Chondrocyte (in vitro differentiated cells): ENCODE results near the gene MMAA. TPM values are rescaled to one million over a fixed set of nuclear protein-coding genes. Genes with fewer than 3 reads are reported as not detected.

Experiments
- DNase-seq: peaks from one replicate; pipeline ENCODE4 v3.0.0; 2021; ENCODE audit warnings: mixed read lengths, low spot score
- H3K27ac Mint-ChIP-seq: one replicate; pipeline ENCODE4 v1.8.0; 2021; ENCODE audit warnings: mild to moderate bottlenecking, moderate library complexity, mixed read lengths; ENCODE audit not compliant: unreplicated experiment
- H3K27me3 Mint-ChIP-seq: 2 replicates; pipeline ENCODE4 v1.8.0; 2021; ENCODE audit warnings: low read depth, mixed read lengths
- H3K36me3 Mint-ChIP-seq: 2 replicates; pipeline ENCODE4 v1.8.0; 2021; ENCODE audit warnings: low read depth, mixed read lengths
- H3K4me1 Mint-ChIP-seq: 2 replicates; pipeline ENCODE4 v1.8.0; 2021; ENCODE audit warnings: low read depth, mild to moderate bottlenecking, mixed read lengths
- H3K4me3 Mint-ChIP-seq: one replicate; pipeline ENCODE4 v1.8.0; 2021; ENCODE audit warnings: mild to moderate bottlenecking, moderate library complexity, mixed read lengths; ENCODE audit not compliant: unreplicated experiment
- H3K9me3 Mint-ChIP-seq: 2 replicates; pipeline ENCODE4 v1.8.0; 2021; ENCODE audit warnings: low read depth, mixed read lengths
- CTCF ChIP-seq: fragments of 200-600 bp; sonication (generic); IDR thresholded peaks from 2 replicates; pipeline ENCODE4 v1.5.0; 2021; ENCODE audit warnings: antibody characterized with exemption, mild to moderate bottlenecking, moderate library complexity
- total RNA-seq: library from RNA; stranded (reverse); gene quantifications from 3 replicates; pipeline ENCODE4 v1.2.1, GENCODE V29; 2021

Gene MMAA
- total RNA-seq, 1 donor from 2014 or later: 9.1 TPM

- H3K36me3 Mint-ChIP-seq: no peaks in the 10 kb centered on the region
- H3K4me1 Mint-ChIP-seq: no peaks in the 10 kb centered on the region
- no peak for TF ChIP-seq CTCF
- peaks cover 11% of the 10 kb centered on the region for H3K9me3 Mint-ChIP-seq
- H3K27ac Mint-ChIP-seq: no peak overlapping the region
- no peak overlapping the region for H3K4me3 Mint-ChIP-seq
- no peak for DNase-seq
- H3K27me3 Mint-ChIP-seq: no peaks in the 10 kb centered on the region
Observed at GRCh38 chr4:145665773-145666172, 46.6 kb downstream of the MMAA start.

- Mint-ChIP-seq H3K27ac (no peak overlapping the region), H3K27me3 (no peaks in the 10 kb centered on the region), H3K36me3 (no peaks in the 10 kb centered on the region), H3K4me1 (no peaks in the 10 kb centered on the region), H3K4me3 (no peak overlapping the region), H3K9me3 (peaks cover 5% of the 10 kb centered on the region)
- DNase-seq: no peak
- TF ChIP-seq CTCF: no peak
Observed at GRCh38 chr4:145670422-145670821, 51.2 kb downstream of the MMAA start.

- no peak overlapping the region for H3K4me3 Mint-ChIP-seq
Observed at GRCh38 chr4:145679520-145679919, 60.3 kb downstream of the MMAA start.

GRCh38 chr4:145679991-145680455 is 60.8 kb downstream of the MMAA start, which contains the start of gene C4orf51:
TSS of gene C4orf51 (plus strand) at chr4:145680146. CDS start at chr4:145680204, 58 bp downstream.
- Mint-ChIP-seq H3K27ac (peak within 1 kb of the TSS; percentile 76), H3K27me3 (no peaks in the 10 kb centered on the region), H3K4me3 (no peak within 1 kb of the TSS), H3K4me1 (peaks cover 15% of the 10 kb centered on the region), H3K9me3 (peaks cover 18% of the 10 kb centered on the region), H3K36me3 (peaks cover 4% of the 10 kb centered on the region)
- DNase-seq: no peak
- TF ChIP-seq CTCF: no peak

More at GRCh38 chr4:145679520-145679919, 60.3 kb downstream of the MMAA start:
- Mint-ChIP-seq H3K27me3 (no peaks in the 10 kb centered on the region), H3K36me3 (peaks cover 4% of the 10 kb centered on the region), H3K4me1 (peaks cover 15% of the 10 kb centered on the region), H3K9me3 (peaks cover 18% of the 10 kb centered on the region), H3K27ac (peak overlapping the region; percentile 76)
- no peak for TF ChIP-seq CTCF
- no peak for DNase-seq

GRCh38 chr4:145680902-145681301 is 61.7 kb downstream of the MMAA start:
- peaks cover 18% of the 10 kb centered on the region for H3K9me3 Mint-ChIP-seq
- TF ChIP-seq CTCF: no peak
- DNase-seq: no peak
- H3K4me3 Mint-ChIP-seq: no peak overlapping the region
- no peak overlapping the region for H3K27ac Mint-ChIP-seq
- peaks cover 4% of the 10 kb centered on the region for H3K36me3 Mint-ChIP-seq
- no peaks in the 10 kb centered on the region for H3K27me3 Mint-ChIP-seq
- peaks cover 15% of the 10 kb centered on the region for H3K4me1 Mint-ChIP-seq
